Activated T-helper 1 cell treated with Interleukin-2 at 50 U/mL for 16 hours (primary cell): Measurements from ENCODE around the gene KIF18B.

Experiments
- DNase-seq: peaks from one replicate; pipeline ENCODE4 v3.0.0-alpha.2; 2020; ENCODE audit warnings: low read depth

Gene KIF18B

DNA sequence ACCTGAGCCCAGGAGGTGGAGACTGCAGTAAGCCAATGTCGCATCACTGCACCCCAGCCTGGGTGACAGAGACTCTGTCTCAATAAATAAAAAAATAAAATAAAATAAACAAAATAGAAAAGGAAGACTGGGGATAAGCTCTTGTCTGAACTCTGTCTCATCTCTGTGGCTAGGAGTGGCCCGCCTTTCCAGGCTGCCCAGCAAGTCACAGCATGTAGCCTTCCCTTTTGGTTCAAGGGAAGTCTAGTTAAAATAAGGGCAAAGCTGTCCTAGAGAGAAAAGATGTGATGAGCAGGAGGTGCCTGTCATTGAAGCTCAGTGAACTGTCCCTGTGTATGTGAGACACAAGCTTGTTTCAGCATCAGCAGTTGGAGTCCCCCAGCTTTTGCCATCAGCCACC is 29.6 kb downstream of the KIF18B start:
- no peak for DNase-seq

GRCh38 chr17:44917456-44917855 is 30.1 kb downstream of the KIF18B start:
- no peak for DNase-seq

DNA sequence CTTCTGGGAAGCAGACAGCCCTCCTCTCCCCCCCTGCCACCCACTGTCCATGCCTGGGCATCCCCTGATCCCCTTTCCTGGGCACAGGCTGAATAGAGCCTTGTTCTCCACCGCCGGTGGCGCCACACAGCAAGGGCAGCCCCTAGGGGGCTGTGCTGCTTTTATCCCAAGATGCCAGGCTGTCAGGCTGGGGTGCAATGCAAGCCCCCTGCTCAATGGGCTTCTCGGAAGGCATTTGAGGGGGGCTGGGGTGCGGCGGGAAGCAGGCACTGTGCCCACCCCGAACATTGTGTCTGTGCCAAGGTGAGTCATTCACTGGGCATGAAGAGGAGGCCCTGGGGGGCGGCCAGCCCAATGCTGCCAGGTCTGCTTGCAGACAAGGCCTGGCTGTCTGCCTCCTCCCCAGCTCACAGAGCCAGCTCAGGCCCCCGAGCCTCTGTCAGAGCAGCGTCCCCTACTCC is 30.8 kb downstream of the KIF18B start:
- DNase-seq, result no peak

DNA sequence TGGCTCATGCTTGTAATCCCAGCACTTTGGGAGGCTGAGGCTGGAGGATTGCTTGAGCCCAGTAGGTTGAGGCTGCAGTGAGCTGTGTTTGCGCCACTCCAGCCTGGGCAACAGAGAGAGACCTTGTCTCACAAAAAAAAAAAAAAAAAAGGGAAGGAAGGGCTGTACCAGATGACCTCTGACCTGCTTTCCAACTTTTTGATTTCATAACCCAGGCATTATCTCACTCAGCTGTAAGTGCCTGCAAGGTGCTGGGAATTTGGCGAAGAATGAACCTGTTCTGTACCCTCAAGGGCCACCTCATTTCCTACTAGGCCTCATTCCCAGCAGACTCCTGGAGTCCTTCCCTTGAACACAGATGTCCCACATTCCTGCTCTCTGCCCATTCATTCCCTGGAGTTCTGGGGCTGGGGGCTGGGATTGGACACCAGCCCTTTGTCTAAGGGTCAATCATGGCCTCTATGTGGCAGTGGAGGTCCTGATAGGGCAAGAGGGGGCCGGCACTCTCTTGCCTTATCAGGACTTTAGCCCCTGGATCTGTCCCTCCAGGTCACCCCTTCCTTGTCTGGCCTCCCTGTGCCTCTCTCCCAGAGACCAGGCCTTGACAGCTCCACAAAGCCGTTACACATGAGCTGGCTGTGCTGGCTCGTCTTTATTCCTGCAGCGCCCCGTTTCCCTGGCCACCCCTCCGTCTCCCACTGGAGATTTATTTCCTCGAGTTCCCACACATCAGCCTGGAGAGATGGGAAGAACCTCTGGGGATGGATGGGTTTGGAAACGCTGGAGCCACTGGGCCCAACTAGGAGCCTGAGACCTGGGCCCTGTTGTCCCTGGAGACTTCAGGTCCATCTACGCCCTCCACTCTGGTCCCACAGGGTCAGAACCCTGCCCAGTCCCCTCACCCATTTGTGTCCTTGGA is 31.5 kb downstream of the KIF18B start:
- no peak for DNase-seq

DNA sequence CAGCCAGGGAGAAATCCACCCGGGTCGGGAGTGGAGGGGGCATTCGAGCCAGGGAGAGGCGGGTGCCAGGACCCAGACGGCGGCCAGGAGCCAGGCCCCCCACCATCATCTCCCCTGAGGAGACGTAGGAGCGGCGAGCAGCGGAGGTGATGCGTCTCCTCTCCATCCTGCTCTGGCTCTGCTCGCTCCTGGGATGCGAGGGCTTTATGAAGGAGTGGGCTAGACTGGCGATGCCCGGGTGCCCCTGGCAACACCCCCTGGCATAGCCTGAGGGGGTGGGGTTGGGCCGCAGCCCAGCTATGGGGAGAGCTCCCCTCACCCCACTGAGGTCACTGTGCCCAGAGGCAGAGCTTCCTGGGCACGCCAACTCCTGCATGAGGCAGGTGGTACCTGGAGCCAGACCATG is 32.2 kb downstream of the KIF18B start, which contains the start of gene GFAP:
GFAP (minus strand) TSS at position 180 of the 406 bp plus-strand sequence; CDS start at position 166, 14 bp downstream.
- DNase-seq, result no peak

- no peak for DNase-seq
Measured at GRCh38 chr17:44914698-44915271, 32.8 kb downstream of the KIF18B start.

GRCh38 chr17:44914148-44914547 is 33.4 kb downstream of the KIF18B start:
- no peak for DNase-seq

DNA sequence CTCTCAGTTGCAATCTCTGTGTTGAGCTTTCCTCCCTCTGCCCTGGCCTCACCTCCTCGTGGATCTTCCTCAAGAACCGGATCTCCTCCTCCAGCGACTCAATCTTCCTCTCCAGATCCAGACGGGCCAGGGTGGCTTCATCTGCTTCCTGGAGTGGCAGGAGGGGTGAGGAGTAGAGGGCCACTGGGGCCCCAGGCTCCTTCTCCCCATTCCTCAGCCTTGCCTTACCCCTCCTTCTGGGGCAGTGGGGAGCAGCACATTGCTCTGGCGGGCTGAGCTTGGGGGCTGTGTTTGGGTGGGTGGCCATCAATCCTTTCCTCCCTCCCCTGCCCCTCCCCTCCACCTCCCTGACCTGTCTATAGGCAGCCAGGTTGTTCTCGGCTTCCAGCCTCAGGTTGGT is 33.9 kb downstream of the KIF18B start:
- no peak for DNase-seq

GRCh38 chr17:44912763-44913544 is 34.6 kb downstream of the KIF18B start:
- no peak for DNase-seq

GRCh38 chr17:44911133-44912001 is 36.2 kb downstream of the KIF18B start:
- DNase-seq, result peak; percentile 13

DNA sequence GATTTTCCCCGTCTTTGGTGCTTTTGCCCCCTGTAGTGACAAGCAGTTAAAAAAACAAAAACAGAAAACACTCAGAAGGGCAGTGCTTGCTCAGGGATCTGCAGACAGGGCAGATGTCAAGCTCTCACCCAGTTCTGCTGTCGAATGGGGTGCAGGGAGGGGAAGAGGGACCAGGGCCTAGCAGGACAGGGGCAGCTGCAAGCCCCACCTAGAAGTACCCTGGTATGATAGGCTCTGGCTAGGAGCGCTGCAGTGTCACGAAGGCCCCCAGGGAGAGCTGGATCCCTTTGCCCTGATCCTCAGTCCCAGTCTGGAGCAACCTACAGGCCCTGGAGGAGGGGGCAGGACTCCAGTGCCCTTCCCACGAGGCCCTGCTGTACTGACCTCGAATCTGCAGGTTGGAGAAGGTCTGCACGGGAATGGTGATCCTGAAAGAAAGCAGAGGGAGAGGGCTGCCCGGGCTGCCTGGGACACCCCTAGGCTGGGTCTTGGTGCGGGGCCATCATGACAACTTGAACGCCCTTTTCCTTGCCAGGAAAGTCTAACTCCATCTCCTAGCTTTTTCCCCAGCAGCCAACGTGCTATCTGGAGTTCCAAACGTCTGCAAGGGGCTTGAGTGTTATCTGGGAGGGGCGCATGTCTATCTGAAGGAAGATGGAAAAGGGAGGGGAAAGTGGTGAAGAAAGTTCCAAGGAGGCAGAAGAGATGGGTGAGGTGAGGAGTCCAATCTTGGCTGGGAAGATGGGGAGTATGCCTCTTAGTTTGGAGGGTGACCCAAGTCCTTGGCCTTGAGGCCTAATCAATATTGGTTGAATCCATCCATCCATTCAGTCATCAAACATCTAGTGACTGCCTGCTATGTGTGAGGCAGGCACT is 37.1 kb downstream of the KIF18B start:
- no peak for DNase-seq

- no peak for DNase-seq
Measured at GRCh38 chr17:44909681-44910144, 37.9 kb downstream of the KIF18B start.

DNA sequence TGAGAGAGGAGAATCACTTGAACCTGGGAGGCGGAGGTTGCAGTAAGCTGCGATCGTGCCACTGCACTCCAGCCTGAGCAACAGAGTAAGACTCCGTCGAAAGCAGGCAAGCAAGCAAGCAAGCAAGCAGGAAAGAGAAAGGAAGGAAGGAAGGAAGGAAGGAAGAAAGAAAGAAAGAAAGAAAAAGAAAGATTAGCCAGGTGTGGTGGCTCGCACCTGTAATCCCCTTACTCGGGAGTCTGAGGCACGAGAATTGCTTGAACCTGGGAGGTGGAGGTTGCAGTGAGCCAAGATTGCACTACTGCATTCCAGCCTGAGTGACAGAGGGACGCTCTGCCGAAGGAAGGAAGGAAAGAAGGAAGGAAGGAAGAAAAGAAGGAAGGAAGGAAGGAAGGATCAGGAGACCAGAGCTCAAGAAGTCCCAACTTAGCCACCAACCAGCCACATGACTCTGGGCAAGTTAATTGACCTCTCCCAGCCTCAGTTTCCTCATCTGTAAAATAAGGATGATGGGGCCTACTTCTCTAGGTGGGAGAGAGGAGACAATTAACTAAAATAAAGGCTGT is 38.7 kb downstream of the KIF18B start:
- DNase-seq, result no peak

GRCh38 chr17:44907729-44908470 is 39.7 kb downstream of the KIF18B start:
- DNase-seq, result no peak

GRCh38 chr17:44906763-44907728 is 40.5 kb downstream of the KIF18B start:
- DNase-seq, result no peak

GRCh38 chr17:44906010-44906646 is 41.4 kb downstream of the KIF18B start:
- no peak for DNase-seq
